ENCODE results near the gene GRM3. TPM values are rescaled to one million over a fixed set of nuclear protein-coding genes. Genes with fewer than 3 reads are reported as not detected.

The GRM3 gene
- total RNA-seq, 1 donor from 2014 or later = not detected

GRCh38 chr7:86765931-86766330, 122.2 kb downstream of the GRM3 start:
- no peak for DNase-seq (ENCODE audit: low read depth)
- H3K4me3 ChIP-seq (ENCODE audit: low read depth, low read length) = no peak overlapping the region
- no peak for TF ChIP-seq CTCF (conservative IDR thresholded peaks at IDR 0.05; ENCODE audit: low read depth, low read length)

GRCh38 chr7:86768394-86768793, 124.7 kb downstream of the GRM3 start:
- DNase-seq (ENCODE audit: low read depth) = no peak
- TF ChIP-seq CTCF (conservative IDR thresholded peaks at IDR 0.05; ENCODE audit: low read depth, low read length) = no peak
- no peak overlapping the region for H3K4me3 ChIP-seq (ENCODE audit: low read depth, low read length)

GRCh38 chr7:86768967-86769760, 125.5 kb downstream of the GRM3 start:
- H3K4me3 ChIP-seq (ENCODE audit: low read depth, low read length) = no peak overlapping the region
- TF ChIP-seq CTCF (conservative IDR thresholded peaks at IDR 0.05; ENCODE audit: low read depth, low read length) = no peak
- DNase-seq (ENCODE audit: low read depth) = no peak

- no peak for DNase-seq (ENCODE audit: low read depth)
- TF ChIP-seq CTCF (conservative IDR thresholded peaks at IDR 0.05; ENCODE audit: low read depth, low read length) = no peak
- no peak overlapping the region for H3K4me3 ChIP-seq (ENCODE audit: low read depth, low read length)
These were observed 129.6 kb downstream of the GRM3 start for GRCh38 chr7:86773309-86773708.

- no peak for TF ChIP-seq CTCF (conservative IDR thresholded peaks at IDR 0.05; ENCODE audit: low read depth, low read length)
- no peak for DNase-seq (ENCODE audit: low read depth)
- no peak overlapping the region for H3K4me3 ChIP-seq (ENCODE audit: low read depth, low read length)
These were observed 131.5 kb downstream of the GRM3 start for GRCh38 chr7:86775203-86775602.

- H3K4me3 ChIP-seq (ENCODE audit: low read depth, low read length) = no peak overlapping the region
- no peak for TF ChIP-seq CTCF (conservative IDR thresholded peaks at IDR 0.05; ENCODE audit: low read depth, low read length)
- no peak for DNase-seq (ENCODE audit: low read depth)
These were observed 132.4 kb downstream of the GRM3 start for GRCh38 chr7:86776136-86776535.

GRCh38 chr7:86778271-86778670, 134.6 kb downstream of the GRM3 start:
- no peak for DNase-seq (ENCODE audit: low read depth)
- H3K4me3 ChIP-seq (ENCODE audit: low read depth, low read length) = no peak overlapping the region
- TF ChIP-seq CTCF (conservative IDR thresholded peaks at IDR 0.05; ENCODE audit: low read depth, low read length) = no peak

Measured in epithelial cell of proximal tubule (primary cell).